Osteoblast (primary cell): ENCODE measurements around the gene TGIF1. TPM values are rescaled to one million over a fixed set of nuclear protein-coding genes. Genes with fewer than 3 reads are reported as not detected.
"Not testable (repeated sequence)": the region's sequence is repeated elsewhere in the genome, so short reads cannot be mapped to it uniquely, and the experiment has no call there.

Experiments used
- DNase-seq: peaks from one replicate; pipeline ENCODE4 v3.0.0; 2011; ENCODE audit warnings: low spot score, mixed read lengths; ENCODE audit not compliant: insufficient read length; ENCODE audit errors: missing footprints
- H2AFZ ChIP-seq: 2 replicates; pipeline ENCODE4 v1.6.0; 2011; ENCODE audit warnings: mild to moderate bottlenecking, low read length
- H3K27ac ChIP-seq: 2 replicates; pipeline ENCODE4 v1.5.1; 2011; ENCODE audit warnings: mild to moderate bottlenecking, low read depth, low read length, moderate library complexity
- H3K27me3 ChIP-seq: 2 replicates; pipeline ENCODE4 v1.6.0; 2012; ENCODE audit warnings: mild to moderate bottlenecking, control low read depth, inconsistent platforms, low read length, moderate library complexity; ENCODE audit not compliant: insufficient read depth
- H3K36me3 ChIP-seq: 2 replicates; pipeline ENCODE4 v1.5.1; 2011; ENCODE audit warnings: mild to moderate bottlenecking, low read length, control low read depth, moderate library complexity; ENCODE audit not compliant: insufficient read depth
- H3K4me1 ChIP-seq: 2 replicates; pipeline ENCODE4 v1.5.1; 2011; ENCODE audit warnings: mild to moderate bottlenecking, low read length, control low read depth, moderate library complexity; ENCODE audit not compliant: insufficient read depth
- H3K4me2 ChIP-seq: 2 replicates; pipeline ENCODE4 v1.6.0; 2011; ENCODE audit warnings: mild to moderate bottlenecking, low read length; ENCODE audit not compliant: insufficient read depth
- H3K4me3 ChIP-seq: fragments of 200-600 bp; sonication (generic); 3 replicates; pipeline ENCODE4 v1.5.1; 2012; ENCODE audit warnings: mild to moderate bottlenecking, low read length, inconsistent platforms; ENCODE audit not compliant: insufficient read depth
- H3K79me2 ChIP-seq: 2 replicates; pipeline ENCODE4 v1.6.0; 2012; ENCODE audit warnings: mild to moderate bottlenecking, low read length, control low read depth, inconsistent platforms; ENCODE audit not compliant: insufficient read depth
- H3K9me3 ChIP-seq: 2 replicates; pipeline ENCODE4 v1.5.1; 2011; ENCODE audit warnings: low read depth, low read length, control low read depth
- H4K20me1 ChIP-seq: 2 replicates; pipeline ENCODE4 v1.6.0; 2012; ENCODE audit warnings: mild to moderate bottlenecking, low read length, control low read depth; ENCODE audit not compliant: insufficient read depth
- total RNA-seq: library from RNA; depleted of rRNA; stranded (reverse); fragments of >200 nt; gene quantifications from 2 replicates; pipeline ENCODE4 v1.2.3, GENCODE V29; 2012
- TF ChIP-seq, protein P1 (sequence below): IDR thresholded peaks from 2 replicates; pipeline ENCODE4 v1.5.1; 2011; ENCODE audit warnings: mild to moderate bottlenecking, low read depth, low read length, moderate library complexity; ENCODE audit errors: extremely low read depth

Gene TGIF1
- total RNA-seq, 1 donor: 150 TPM

DNA sequence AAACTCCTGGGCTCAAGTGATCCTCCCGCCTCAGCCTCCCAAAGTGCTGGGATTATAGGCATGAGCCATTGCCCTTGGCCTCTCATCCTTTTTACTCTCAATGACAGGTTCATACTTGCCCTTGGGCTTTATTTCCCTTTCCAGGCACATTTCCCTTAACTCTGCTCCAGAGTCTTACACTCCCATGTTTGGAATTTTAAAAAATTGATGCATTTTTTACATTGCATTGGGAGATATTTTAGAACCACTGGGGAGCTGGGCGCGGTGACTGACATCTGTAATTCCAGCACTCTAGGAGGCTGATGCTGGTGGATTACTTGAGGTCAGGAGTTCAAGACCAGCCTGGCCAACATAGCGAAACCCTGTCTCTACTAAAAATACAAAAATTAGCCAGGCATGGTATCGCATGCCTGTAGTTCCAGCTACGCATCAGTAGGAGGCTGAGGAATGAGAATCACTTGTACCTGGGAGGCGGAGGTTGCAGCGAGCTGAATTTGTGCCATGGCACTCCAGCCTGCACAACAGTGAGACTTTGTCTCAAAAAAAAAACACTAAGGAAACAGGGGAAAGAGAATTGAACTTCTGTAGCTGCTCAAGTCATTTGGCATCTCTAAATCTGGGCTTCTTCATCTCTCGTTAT lies 18.2 kb downstream of the TGIF1 start:
- Histone ChIP-seq H3K36me3 (no peaks in the 10 kb centered on the region), H3K4me1 (peaks cover 16% of the 10 kb centered on the region), H3K4me3 (no peak overlapping the region), H3K79me2 (no peaks in the 10 kb centered on the region), H3K27me3 (no peaks in the 10 kb centered on the region), H2AFZ (no peak overlapping the region), H4K20me1 (no peaks in the 10 kb centered on the region), H3K4me2 (no peak overlapping the region), H3K27ac (no peak overlapping the region), H3K9me3 (no peaks in the 10 kb centered on the region)
- DNase-seq: no peak
- TF ChIP-seq, protein P1, sequence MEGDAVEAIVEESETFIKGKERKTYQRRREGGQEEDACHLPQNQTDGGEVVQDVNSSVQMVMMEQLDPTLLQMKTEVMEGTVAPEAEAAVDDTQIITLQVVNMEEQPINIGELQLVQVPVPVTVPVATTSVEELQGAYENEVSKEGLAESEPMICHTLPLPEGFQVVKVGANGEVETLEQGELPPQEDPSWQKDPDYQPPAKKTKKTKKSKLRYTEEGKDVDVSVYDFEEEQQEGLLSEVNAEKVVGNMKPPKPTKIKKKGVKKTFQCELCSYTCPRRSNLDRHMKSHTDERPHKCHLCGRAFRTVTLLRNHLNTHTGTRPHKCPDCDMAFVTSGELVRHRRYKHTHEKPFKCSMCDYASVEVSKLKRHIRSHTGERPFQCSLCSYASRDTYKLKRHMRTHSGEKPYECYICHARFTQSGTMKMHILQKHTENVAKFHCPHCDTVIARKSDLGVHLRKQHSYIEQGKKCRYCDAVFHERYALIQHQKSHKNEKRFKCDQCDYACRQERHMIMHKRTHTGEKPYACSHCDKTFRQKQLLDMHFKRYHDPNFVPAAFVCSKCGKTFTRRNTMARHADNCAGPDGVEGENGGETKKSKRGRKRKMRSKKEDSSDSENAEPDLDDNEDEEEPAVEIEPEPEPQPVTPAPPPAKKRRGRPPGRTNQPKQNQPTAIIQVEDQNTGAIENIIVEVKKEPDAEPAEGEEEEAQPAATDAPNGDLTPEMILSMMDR: no peak

GRCh38 chr18:3468833-3469232 lies 18.9 kb downstream of the TGIF1 start:
- no peak overlapping the region for H3K4me2 ChIP-seq
- H3K4me3 ChIP-seq: no peak overlapping the region
- no peaks in the 10 kb centered on the region for H3K9me3 ChIP-seq
- TF ChIP-seq, protein P1: no peak
- no peaks in the 10 kb centered on the region for H4K20me1 ChIP-seq
- H3K36me3 ChIP-seq: no peaks in the 10 kb centered on the region
- peaks cover 14% of the 10 kb centered on the region for H3K4me1 ChIP-seq
- no peaks in the 10 kb centered on the region for H3K27me3 ChIP-seq
- no peak overlapping the region for H3K27ac ChIP-seq
- no peak overlapping the region for H2AFZ ChIP-seq
- H3K79me2 ChIP-seq: no peaks in the 10 kb centered on the region
- no peak for DNase-seq

- no peaks in the 10 kb centered on the region for H3K27me3 ChIP-seq
- no peaks in the 10 kb centered on the region for H4K20me1 ChIP-seq
- TF ChIP-seq, protein P1: no peak
- no peak overlapping the region for H3K27ac ChIP-seq
- no peaks in the 10 kb centered on the region for H3K79me2 ChIP-seq
- no peak for DNase-seq
- H3K4me1 ChIP-seq: peaks cover 7% of the 10 kb centered on the region
- H3K36me3 ChIP-seq: no peaks in the 10 kb centered on the region
- no peak overlapping the region for H3K4me3 ChIP-seq
- H2AFZ ChIP-seq: no peak overlapping the region
- no peak overlapping the region for H3K4me2 ChIP-seq
- H3K9me3 ChIP-seq: no peaks in the 10 kb centered on the region
Measured at GRCh38 chr18:3471141-3471648, 21.2 kb downstream of the TGIF1 start.

- H2AFZ ChIP-seq, H4K20me1 ChIP-seq, H3K4me2 ChIP-seq, H3K4me3 ChIP-seq, H3K79me2 ChIP-seq, H3K4me1 ChIP-seq, DNase-seq, H3K27ac ChIP-seq, H3K27me3 ChIP-seq, H3K36me3 ChIP-seq, H3K9me3 ChIP-seq: not testable (repeated sequence)
Measured at GRCh38 chr18:3472121-3472520, 22.1 kb downstream of the TGIF1 start.
